Breast epithelium (tissue), 3 donors: Measurements from ENCODE around the gene VGLL4.

Source experiments
- CTCF ChIP-seq, 3 donors: fragments of 450-650 bp; IDR thresholded peaks; one replicate each; pipeline ENCODE4 v1.5.1; 2016 to 2017; ENCODE audit warnings: antibody characterized with exemption in 3 of 3, mild to moderate bottlenecking in 3 of 3, moderate library complexity in 3 of 3
- POLR2A ChIP-seq: fragments of 450-650 bp; IDR thresholded peaks from one replicate; pipeline ENCODE4 v1.6.1; 2016; ENCODE audit warnings: antibody characterized with exemption, mild to moderate bottlenecking, moderate library complexity
- POLR2AphosphoS5 ChIP-seq, 3 donors: sonication (generic); formaldehyde crosslinking; IDR thresholded peaks; one replicate each; pipeline ENCODE4 v1.6.1; 2017; ENCODE audit warnings: antibody characterized with exemption in 3 of 3

- TF ChIP-seq CTCF (IDR thresholded peaks at IDR 0.05), result no peak
- TF ChIP-seq POLR2A, result no peak
- peak in 2 of 3 donors; percentile 16 to 60 for TF ChIP-seq POLR2AphosphoS5 (IDR thresholded peaks at IDR 0.05)
These were observed 90.1 kb downstream of the VGLL4 start for GRCh38 chr3:11553436-11554235.
